ENCODE results near the gene SUPV3L1.
"Not testable (repeated sequence)": the region's sequence is repeated elsewhere in the genome, so short reads cannot be mapped to it uniquely, and the experiment has no call there.

SUPV3L1 gene

GRCh38 chr10:69179743-69180524 lies at the start of gene SUPV3L1:
TSS of gene SUPV3L1 (plus strand) at chr10:69180234. CDS start at chr10:69180292, 58 bp downstream.
- peak; percentile 92 for DNase-seq (ENCODE audit: low read depth, low spot score)

GRCh38 chr10:69130251-69130650 lies 49.8 kb upstream of the SUPV3L1 start:
- no peak for DNase-seq (ENCODE audit: low read depth, low spot score)

GRCh38 chr10:69139961-69140360 lies 40.1 kb upstream of the SUPV3L1 start:
- DNase-seq (ENCODE audit: low read depth, low spot score) = no peak

GRCh38 chr10:69141304-69141703 lies 38.7 kb upstream of the SUPV3L1 start:
- DNase-seq (ENCODE audit: low read depth, low spot score) = no peak

GRCh38 chr10:69142074-69142473 lies 38.0 kb upstream of the SUPV3L1 start:
- DNase-seq (ENCODE audit: low read depth, low spot score) = not testable (repeated sequence)

GRCh38 chr10:69142983-69143382 lies 37.1 kb upstream of the SUPV3L1 start:
- DNase-seq (ENCODE audit: low read depth, low spot score) = no peak

- no peak for DNase-seq (ENCODE audit: low read depth, low spot score)
Observed at GRCh38 chr10:69145329-69145728, 34.7 kb upstream of the SUPV3L1 start.

GRCh38 chr10:69145864-69146263 lies 34.2 kb upstream of the SUPV3L1 start:
- DNase-seq (ENCODE audit: low read depth, low spot score) = no peak

GRCh38 chr10:69146759-69147158 lies 33.3 kb upstream of the SUPV3L1 start:
- no peak for DNase-seq (ENCODE audit: low read depth, low spot score)

GRCh38 chr10:69151984-69152383 lies 28.1 kb upstream of the SUPV3L1 start:
- DNase-seq (ENCODE audit: low read depth, low spot score) = no peak

GRCh38 chr10:69153227-69153626 lies 26.8 kb upstream of the SUPV3L1 start:
- no peak for DNase-seq (ENCODE audit: low read depth, low spot score)

GRCh38 chr10:69160809-69161241 lies 19.2 kb upstream of the SUPV3L1 start:
- no peak for DNase-seq (ENCODE audit: low read depth, low spot score)

- DNase-seq (ENCODE audit: low read depth, low spot score) = no peak
Observed at GRCh38 chr10:69168493-69168892, 11.5 kb upstream of the SUPV3L1 start.

GRCh38 chr10:69172241-69172982 lies 7.6 kb upstream of the SUPV3L1 start:
- no peak for DNase-seq (ENCODE audit: low read depth, low spot score)

GRCh38 chr10:69175326-69175725 lies 4.7 kb upstream of the SUPV3L1 start:
- not testable (repeated sequence) for DNase-seq (ENCODE audit: low read depth, low spot score)

GRCh38 chr10:69176823-69177222 lies 3.2 kb upstream of the SUPV3L1 start:
- no peak for DNase-seq (ENCODE audit: low read depth, low spot score)

- no peak for DNase-seq (ENCODE audit: low read depth, low spot score)
Observed at GRCh38 chr10:69179089-69179742, 818 bp upstream of the SUPV3L1 start.

GRCh38 chr10:69180525-69181204 lies 631 bp downstream of the SUPV3L1 start:
- DNase-seq (ENCODE audit: low read depth, low spot score) = peak; percentile 1

- no peak for DNase-seq (ENCODE audit: low read depth, low spot score)
Observed at GRCh38 chr10:69181433-69181832, 1.4 kb downstream of the SUPV3L1 start.

GRCh38 chr10:69182005-69182404 lies 2.0 kb downstream of the SUPV3L1 start:
- no peak for DNase-seq (ENCODE audit: low read depth, low spot score)

- no peak for DNase-seq (ENCODE audit: low read depth, low spot score)
Observed at GRCh38 chr10:69186524-69186923, 6.5 kb downstream of the SUPV3L1 start.

GRCh38 chr10:69201045-69201444 lies 21.0 kb downstream of the SUPV3L1 start:
- DNase-seq (ENCODE audit: low read depth, low spot score) = no peak

All from iPS DF 19.7 (cell line).